Prostate gland (tissue), 2 donors: ENCODE results near the gene ZNF548.

ENCODE experiments used
- POLR2A ChIP-seq: fragments of 450-650 bp; IDR thresholded peaks from one replicate; pipeline ENCODE4 v1.6.1; 2016; ENCODE audit warnings: antibody characterized with exemption, mild to moderate bottlenecking
- TF ChIP-seq, protein P1 (sequence below), 4 experiments: fragments of 200-600 bp in 2 of 4; fragments of 450-650 bp in 2 of 4; sonication (generic) in 2 of 4; IDR thresholded peaks; 1 replicate in 3 of 4; 2 replicates in 1 of 4; pipeline ENCODE4 v1.5.1; 2016 to 2019; ENCODE audit warnings: antibody characterized with exemption in 4 of 4, mild to moderate bottlenecking in 2 of 4, moderate library complexity in 2 of 4

DNA sequence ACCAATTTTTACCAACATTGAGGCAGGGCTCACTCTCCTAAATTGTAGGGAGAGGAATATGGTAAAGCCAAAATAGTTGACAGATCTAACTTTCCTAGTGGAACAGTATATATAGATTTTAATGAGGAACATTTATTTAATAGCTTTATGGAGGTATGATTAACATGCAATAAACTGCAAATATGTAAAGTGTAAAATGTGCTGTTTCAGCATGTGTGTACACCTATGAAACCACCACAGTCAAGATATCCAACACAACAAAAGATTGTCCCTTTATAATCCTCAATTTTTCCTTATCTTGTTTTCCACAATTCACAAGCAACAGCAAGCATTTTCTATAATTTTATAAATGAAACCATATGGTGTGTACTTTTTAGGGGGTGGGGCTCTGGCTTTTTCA is 30.4 kb upstream of the ZNF548 start:
- TF ChIP-seq, protein P1, sequence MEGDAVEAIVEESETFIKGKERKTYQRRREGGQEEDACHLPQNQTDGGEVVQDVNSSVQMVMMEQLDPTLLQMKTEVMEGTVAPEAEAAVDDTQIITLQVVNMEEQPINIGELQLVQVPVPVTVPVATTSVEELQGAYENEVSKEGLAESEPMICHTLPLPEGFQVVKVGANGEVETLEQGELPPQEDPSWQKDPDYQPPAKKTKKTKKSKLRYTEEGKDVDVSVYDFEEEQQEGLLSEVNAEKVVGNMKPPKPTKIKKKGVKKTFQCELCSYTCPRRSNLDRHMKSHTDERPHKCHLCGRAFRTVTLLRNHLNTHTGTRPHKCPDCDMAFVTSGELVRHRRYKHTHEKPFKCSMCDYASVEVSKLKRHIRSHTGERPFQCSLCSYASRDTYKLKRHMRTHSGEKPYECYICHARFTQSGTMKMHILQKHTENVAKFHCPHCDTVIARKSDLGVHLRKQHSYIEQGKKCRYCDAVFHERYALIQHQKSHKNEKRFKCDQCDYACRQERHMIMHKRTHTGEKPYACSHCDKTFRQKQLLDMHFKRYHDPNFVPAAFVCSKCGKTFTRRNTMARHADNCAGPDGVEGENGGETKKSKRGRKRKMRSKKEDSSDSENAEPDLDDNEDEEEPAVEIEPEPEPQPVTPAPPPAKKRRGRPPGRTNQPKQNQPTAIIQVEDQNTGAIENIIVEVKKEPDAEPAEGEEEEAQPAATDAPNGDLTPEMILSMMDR (IDR thresholded peaks at IDR 0.05): no peak
- TF ChIP-seq POLR2A: no peak
